Aorta (tissue), 5 donors: ENCODE results near the gene SLC44A2. TPM values are rescaled to one million over a fixed set of nuclear protein-coding genes. Genes with fewer than 3 reads are reported as not detected.
"Not testable (repeated sequence)": the region's sequence is repeated elsewhere in the genome, so short reads cannot be mapped to it uniquely, and the experiment has no call there.

ENCODE experiments used
- ATAC-seq: fragments of 200-7000 bp; cut with Tn5 transposase; one replicate; pipeline ENCODE4 v1.9.1; 2022; ENCODE audit warnings: moderate library complexity; ENCODE audit not compliant: low FRiP score
- DNase-seq, 2 donors: peaks; one replicate each; pipeline ENCODE4 v3.0.0-alpha.2; 2020
- H3K27ac ChIP-seq, 2 donors: one replicate each; pipeline ENCODE4 v1.5.1; 2013; ENCODE audit warnings: low read length in 2 of 2, mild to moderate bottlenecking in 2 of 2, moderate library complexity in 2 of 2, control low read depth in 1 of 2, inconsistent platforms in 1 of 2, low read depth in 1 of 2
- H3K27me3 ChIP-seq, 2 donors: one replicate each; pipeline ENCODE4 v1.6.1; 2013; ENCODE audit warnings: control low read depth in 1 of 2, low read length in 1 of 2, mild to moderate bottlenecking in 1 of 2, moderate library complexity in 1 of 2; ENCODE audit not compliant: insufficient read depth in 2 of 2, control insufficient read depth in 1 of 2
- H3K36me3 ChIP-seq, 2 donors: one replicate each; pipeline ENCODE4 v1.6.1; 2013; ENCODE audit warnings: control low read depth in 1 of 2, low read length in 1 of 2, mild to moderate bottlenecking in 1 of 2; ENCODE audit not compliant: insufficient read depth in 2 of 2, control insufficient read depth in 1 of 2
- H3K4me1 ChIP-seq, 2 donors: one replicate each; pipeline ENCODE4 v1.6.1; 2013; ENCODE audit warnings: low read length in 2 of 2, control low read depth in 1 of 2, mild to moderate bottlenecking in 1 of 2, moderate library complexity in 1 of 2; ENCODE audit not compliant: insufficient read depth in 2 of 2, control insufficient read depth in 1 of 2
- H3K4me3 ChIP-seq, 2 donors: one replicate each; pipeline ENCODE4 v1.5.1; 2013; ENCODE audit warnings: low read length in 2 of 2, control low read depth in 1 of 2, mild to moderate bottlenecking in 1 of 2
- H3K9me3 ChIP-seq: one replicate; pipeline ENCODE4 v1.6.1; 2013; ENCODE audit warnings: mild to moderate bottlenecking, low read length; ENCODE audit not compliant: control insufficient read depth
- WGBS, 2 donors: extraction: QIAGEN DNeasy Blood & Tissue Kit; methylation state at CpG; one replicate each; pipeline ENCODE4 v1.1.7; 2013; 5-methylcytosine and 5-hydroxymethylcytosine counted together
- intact Hi-C, 2 donors: fragments of 100-400 bp; cut with DNase I; formaldehyde crosslinking; loops; one replicate each; pipeline versions ENCODE4 v1.14.2 to v1.15.0; 2022
- polyA plus RNA-seq, 2 donors: library from polyadenylated mRNA; stranded (reverse); fragments of 200-250 nt; gene quantifications; one replicate each; pipeline ENCODE4 v1.2.3, GENCODE V29; 2013
- total RNA-seq, 2 donors: library from RNA; stranded (reverse); fragmentation: NEBNext Ultra II Directional; extraction: Animal tissue kit (Norgen Biotek cat#: 25700); gene quantifications; one replicate each; pipeline ENCODE4 v1.2.1, GENCODE V29; 2021
- donor health status: healthy with polysubstance abuse.
- donor health status: Bipolar disorder and iron deficiency.
- donor health status: DM: no; HTN: no; CAD: no.
- donor health status: DM: no; HTN: no; CAD: no.
- donor health status: DM: yes; HTN: yes; CAD: no.

The SLC44A2 gene
- total and polyA plus RNA-seq, 4 donors = 30.9 to 176 (median 152) TPM

DNA sequence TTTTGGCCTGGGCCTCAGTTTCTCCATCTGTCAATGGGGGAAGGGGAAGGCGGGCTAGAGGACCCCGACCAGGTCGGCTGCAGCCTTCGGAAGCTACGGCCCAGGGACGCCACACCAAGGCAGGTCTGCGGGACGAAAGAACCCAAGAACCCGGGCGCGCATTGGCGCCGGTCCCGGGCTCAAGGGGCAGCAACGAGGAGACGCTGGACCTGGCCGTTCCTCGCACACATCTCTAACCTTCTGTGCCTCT, 28.1 kb downstream of the SLC44A2 start:
- 0% methylated on average over 18 of the region's 18 CpGs for WGBS, 2 donors
- DNase-seq (no peak), ATAC-seq (no peak)
- peaks cover 0 to 5% of the 10 kb centered on the region in 2 donors for H3K4me1 ChIP-seq
- no peaks in the 10 kb centered on the region for H3K36me3 ChIP-seq
- intact Hi-C loops = no loop called here
- H3K27me3 ChIP-seq = no peaks in the 10 kb centered on the region
- H3K27ac ChIP-seq = peak overlapping the region; percentile 96 to 97
- H3K4me3 ChIP-seq = peak overlapping the region; percentile 69 to 79
- H3K9me3 ChIP-seq = no peaks in the 10 kb centered on the region

DNA sequence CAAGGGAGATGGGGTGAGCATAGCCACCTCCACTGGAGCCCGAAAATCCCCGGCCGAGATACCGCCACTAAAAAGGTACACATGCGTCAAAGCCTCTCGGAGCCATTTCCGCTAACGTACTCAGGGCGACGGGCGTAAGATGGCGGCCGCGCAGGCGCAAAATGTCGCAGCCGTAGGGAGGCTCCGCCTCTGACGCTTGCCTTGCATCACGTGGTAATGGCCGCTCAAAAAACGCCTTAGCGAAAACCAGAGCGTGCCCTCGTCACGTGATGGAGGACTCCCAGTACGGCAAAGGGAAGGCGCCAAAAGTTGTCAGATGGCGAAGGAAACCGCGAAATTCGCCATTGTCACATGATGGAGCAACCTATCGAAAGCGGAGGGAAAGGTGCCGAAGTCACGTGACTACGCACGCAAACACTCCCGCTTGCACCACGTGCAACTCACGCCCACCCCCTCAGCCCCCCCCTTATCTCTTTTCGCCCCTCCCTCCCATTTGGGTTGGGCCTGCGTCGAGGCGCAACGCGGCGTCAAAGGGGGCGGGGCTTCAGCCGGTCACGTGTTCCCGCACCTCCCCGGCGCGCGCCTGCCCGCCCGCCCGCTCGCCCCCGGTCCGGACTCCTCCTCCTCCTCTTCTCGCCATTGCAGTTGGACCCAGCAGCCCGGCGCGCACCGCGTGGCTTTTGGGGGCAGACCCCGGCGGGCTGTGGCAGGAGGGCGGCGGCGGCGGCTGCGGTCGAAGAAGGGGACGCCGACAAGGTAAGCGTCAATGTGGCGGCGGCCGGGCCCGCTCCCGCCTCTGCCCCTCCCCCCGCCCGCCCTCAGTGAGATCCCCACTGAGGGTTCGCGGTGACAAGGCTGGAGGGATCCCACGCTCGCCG, 28.6 kb downstream of the SLC44A2 start, which contains the start of gene ILF3:
ILF3 (plus strand) TSS at position 615 of the 878 bp plus-strand sequence. CDS start 16,260 bp downstream, outside the sequence.
- H3K27me3 ChIP-seq = no peaks in the 10 kb centered on the region
- WGBS, 2 donors = 1% methylated on average over 65 to 91 of the region's 91 CpGs
- intact Hi-C loops = no loop called here
- peak within 1 kb of the TSS; percentile 84 to 92 for H3K4me3 ChIP-seq
- H3K4me1 ChIP-seq = peaks cover 0 to 5% of the 10 kb centered on the region in 2 donors
- ATAC-seq (peak; percentile 97), DNase-seq (peak; percentile 100)
- peak within 1 kb of the TSS; percentile 96 to 97 for H3K27ac ChIP-seq
- H3K36me3 ChIP-seq = no peaks in the 10 kb centered on the region
- no peaks in the 10 kb centered on the region for H3K9me3 ChIP-seq

DNA sequence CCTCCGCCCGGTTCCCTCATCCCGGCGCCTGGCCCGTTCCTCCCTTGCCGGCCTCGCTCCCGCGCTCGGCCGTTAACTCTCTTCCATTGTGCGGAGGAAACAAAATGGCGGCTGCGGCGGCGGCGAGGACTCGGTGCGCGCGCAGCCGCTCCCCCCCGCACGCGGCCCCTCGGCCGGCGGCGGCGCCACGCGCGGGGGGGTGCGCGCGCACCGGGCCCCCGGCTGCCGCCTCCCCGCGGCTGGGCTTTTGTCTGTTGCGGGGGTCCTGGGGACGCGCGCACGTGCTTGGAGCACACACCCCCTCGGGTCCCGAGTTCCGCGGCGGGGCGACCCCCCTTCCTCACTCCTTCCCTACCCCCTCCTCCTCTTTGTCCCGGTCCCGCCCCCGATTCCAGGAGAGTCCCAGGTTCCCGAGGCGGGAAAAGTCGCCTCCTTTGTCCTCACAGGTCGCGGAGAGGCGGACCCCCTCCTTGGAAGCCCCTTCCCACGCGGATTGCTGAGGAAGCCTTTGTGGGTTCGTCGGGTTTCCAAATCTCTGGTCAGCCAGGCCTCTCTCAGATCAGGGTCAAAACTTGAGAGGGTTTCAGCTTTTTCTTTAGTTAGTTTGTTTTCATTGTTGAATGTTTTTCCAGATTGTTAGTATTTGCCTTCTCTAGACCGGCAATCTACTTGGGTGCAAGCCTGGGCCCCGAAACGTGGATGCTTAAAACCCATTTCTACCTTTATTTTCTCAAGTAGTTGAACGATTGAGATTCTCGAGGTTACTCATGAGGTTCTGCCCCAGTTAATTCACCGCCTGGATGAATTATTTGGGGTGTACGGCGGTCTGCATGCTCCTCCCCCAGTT, 29.5 kb downstream of the SLC44A2 start:
- Histone ChIP-seq H3K4me3 (peak overlapping the region; percentile 84 to 92), H3K36me3 (no peaks in the 10 kb centered on the region), H3K27me3 (no peaks in the 10 kb centered on the region), H3K27ac (peak overlapping the region in 1 of 2 donors; percentile 73), H3K4me1 (peaks cover 0 to 5% of the 10 kb centered on the region in 2 donors), H3K9me3 (no peaks in the 10 kb centered on the region)
- WGBS, 2 donors = 1% methylated on average over 55 to 73 of the region's 73 CpGs
- DNase-seq = peak; percentile 72 to 89
- intact Hi-C loops = no loop called here
- ATAC-seq = peak; percentile 23

DNA sequence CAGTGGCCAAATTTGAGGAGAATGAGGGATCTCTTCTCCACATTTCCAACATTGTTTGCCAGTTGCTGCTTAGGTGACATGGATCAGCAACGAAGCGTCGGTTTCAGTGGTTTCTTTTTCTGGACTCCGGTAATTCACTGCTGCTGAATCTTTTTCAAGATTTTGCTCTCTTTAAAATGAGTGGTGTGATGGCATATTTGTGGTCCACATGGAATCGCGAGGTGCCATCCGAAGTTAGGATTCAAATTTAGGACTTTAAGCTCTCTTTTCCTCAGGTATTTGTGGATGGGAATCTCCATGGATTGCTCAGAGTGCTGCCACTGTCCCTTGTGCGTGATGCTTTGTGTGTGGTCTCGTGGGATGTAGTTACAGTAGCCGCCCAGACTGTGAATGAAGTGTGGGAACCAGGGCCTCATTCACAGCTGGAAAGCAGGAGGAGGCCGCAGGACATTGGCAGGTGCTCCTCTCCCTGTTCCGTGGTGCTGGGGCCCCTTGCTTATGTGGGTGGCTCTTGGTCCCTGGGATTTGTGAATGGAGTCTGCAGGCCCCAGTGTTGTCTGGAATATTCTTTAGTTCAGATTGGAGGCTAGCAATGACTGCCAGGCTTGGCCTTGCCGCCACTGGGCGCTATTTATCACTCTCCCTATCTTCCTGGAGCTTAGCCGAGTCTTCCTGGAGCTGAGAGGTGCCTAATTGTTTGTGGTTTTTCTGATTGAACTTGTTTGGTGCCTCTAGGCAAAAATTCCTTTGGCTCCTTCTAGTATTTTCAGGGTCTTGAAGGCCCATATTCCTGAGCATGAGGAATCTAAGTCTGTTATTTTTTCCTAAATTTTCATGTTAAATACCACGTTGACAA, 30.3 kb downstream of the SLC44A2 start:
- peaks cover 0 to 8% of the 10 kb centered on the region in 2 donors for H3K4me1 ChIP-seq
- H3K9me3 ChIP-seq = no peaks in the 10 kb centered on the region
- intact Hi-C loops = no loop called here
- H3K4me3 ChIP-seq = peak overlapping the region; percentile 84 to 92
- no peaks in the 10 kb centered on the region for H3K36me3 ChIP-seq
- ATAC-seq (no peak), DNase-seq (no peak)
- H3K27ac ChIP-seq = peak overlapping the region in 1 of 2 donors; percentile 72
- H3K27me3 ChIP-seq = no peaks in the 10 kb centered on the region
- WGBS, 2 donors = 3 to 4% methylated on average over 16 of the region's 16 CpGs

DNA sequence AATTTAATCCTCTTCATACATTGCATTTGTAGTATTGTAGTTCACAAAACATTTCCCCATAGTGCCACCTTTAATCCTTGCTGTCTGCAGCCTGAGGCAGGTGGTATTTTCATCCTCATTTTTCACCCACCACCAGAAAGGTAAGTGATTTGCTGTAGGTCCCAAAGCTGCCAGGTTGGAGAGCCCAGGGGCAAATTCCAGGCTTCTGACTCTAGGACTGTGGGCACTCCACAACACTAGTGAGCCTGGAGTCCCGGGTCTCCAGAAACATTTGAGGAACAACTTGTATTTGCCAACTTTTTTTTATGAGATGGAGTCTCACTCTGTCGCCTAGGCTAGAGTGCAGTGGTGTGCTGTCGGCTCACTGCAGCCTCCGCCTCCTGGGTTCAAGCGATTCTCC, 35.0 kb downstream of the SLC44A2 start:
- intact Hi-C loops = no loop called here
- WGBS, 2 donors = 73 to 75% methylated on average over 5 of the region's 5 CpGs
- H3K4me1 ChIP-seq = peaks cover 0 to 8% of the 10 kb centered on the region in 2 donors
- DNase-seq (no peak), ATAC-seq (no peak)
- H3K9me3 ChIP-seq = no peaks in the 10 kb centered on the region
- no peak overlapping the region for H3K27ac ChIP-seq
- H3K27me3 ChIP-seq = no peaks in the 10 kb centered on the region
- no peak overlapping the region for H3K4me3 ChIP-seq
- H3K36me3 ChIP-seq = no peaks in the 10 kb centered on the region

DNA sequence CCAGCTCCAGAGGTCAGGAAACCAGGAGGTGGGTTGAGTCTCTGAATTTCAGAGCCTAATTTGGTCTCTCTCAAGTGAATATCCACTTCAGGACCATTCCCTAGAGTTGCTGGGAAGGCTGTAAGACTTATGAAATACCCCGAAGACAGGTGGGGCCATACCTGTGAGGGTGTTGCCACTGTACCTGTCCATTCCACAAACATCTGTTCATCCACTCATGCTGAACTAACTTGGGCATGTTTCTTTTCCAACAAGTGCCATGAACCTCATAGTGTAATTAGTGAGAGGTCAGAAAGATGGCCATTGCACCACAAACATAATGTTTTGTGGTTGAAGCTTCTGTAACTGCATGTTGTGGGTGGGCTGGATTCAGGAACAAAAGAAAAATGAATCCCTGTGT, 36.6 kb downstream of the SLC44A2 start:
- Histone ChIP-seq H3K4me1 (peaks cover 0 to 3% of the 10 kb centered on the region in 2 donors), H3K36me3 (no peaks in the 10 kb centered on the region), H3K9me3 (no peaks in the 10 kb centered on the region), H3K27ac (no peak overlapping the region), H3K27me3 (no peaks in the 10 kb centered on the region), H3K4me3 (no peak overlapping the region)
- DNase-seq (no peak), ATAC-seq (no peak)
- WGBS, 2 donors = 90 to 93% methylated on average over 1 of the region's 1 CpG
- intact Hi-C loops = no loop called here

DNA sequence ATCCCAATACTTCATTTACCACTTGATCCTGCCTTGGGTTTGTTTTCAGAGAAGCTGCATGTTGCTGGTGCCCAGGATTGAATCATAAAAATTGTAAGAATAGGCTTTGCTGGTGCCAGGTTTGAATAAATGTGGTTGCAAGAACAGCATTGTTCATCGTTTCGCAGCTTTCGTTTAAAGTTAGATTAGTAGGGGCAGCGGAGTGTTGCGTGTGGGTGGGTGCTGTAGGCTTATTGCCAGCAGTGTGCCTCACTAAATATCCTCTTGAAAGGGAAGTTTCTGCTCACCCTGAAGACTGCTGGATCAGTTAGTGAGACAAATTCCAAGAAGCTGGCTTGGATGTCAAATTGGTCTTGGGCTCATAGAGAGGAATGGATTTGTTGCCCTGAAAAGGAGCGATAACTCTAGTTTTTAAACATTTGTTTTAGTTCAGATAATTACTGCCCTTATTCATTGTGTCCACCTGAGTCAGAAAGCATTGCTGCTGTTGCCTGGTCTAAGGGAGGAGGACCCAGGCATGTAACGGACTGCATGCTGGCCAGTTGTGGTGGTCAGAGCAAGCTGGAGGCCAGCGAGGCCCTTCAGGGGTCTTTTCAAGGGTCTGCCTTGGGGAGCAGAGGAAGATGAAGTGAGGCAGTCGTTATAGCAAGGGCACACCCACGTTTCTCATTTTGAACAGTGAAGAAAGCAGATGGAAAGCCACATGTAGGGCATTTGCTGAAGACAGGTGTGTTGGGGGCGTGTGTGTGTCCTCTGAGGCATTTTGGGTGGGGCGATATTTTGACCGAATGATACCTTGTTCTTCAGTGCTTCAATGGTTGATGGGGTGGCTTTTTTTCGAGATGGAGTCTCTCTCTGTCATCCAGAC, 37.3 kb downstream of the SLC44A2 start:
- intact Hi-C loops = no loop called here
- H3K9me3 ChIP-seq = no peaks in the 10 kb centered on the region
- H3K27me3 ChIP-seq = no peaks in the 10 kb centered on the region
- peaks cover 0 to 3% of the 10 kb centered on the region in 2 donors for H3K4me1 ChIP-seq
- 46 to 47% methylated on average over 14 of the region's 14 CpGs for WGBS, 2 donors
- DNase-seq (no peak), ATAC-seq (no peak)
- H3K27ac ChIP-seq = no peak overlapping the region
- H3K36me3 ChIP-seq = no peaks in the 10 kb centered on the region
- no peak overlapping the region for H3K4me3 ChIP-seq

DNA sequence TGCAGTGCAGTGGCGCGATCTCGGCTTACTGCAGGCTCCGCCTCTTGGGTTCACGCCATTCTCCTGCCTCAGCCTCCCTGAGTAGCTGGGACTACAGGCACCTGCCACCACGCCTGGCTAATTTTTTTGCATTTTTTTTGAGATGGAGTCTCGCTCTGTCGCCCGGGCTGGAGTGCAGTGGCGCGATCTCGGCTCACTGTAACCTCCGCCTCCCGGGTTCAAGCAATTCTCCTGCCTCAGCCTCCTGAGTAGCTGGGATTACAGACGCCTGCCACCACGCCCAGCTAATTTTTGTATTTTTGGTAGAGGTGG, 37.9 kb downstream of the SLC44A2 start:
- H3K36me3 ChIP-seq, H3K4me3 ChIP-seq, H3K27me3 ChIP-seq, ATAC-seq, intact Hi-C loops, H3K9me3 ChIP-seq, H3K4me1 ChIP-seq, H3K27ac ChIP-seq, DNase-seq: not testable (repeated sequence)
- WGBS, 2 donors = 87% methylated on average over 15 to 16 of the region's 16 CpGs
